SK-N-SH treated with all-trans-retinoic acid at 6 μM for 48 hours (cell line): ENCODE results near the gene TTLL13.

Experiments
- ATAC-seq: fragments of 200-7000 bp; cut with Tn5 transposase; 3 replicates; pipeline ENCODE4 v1.9.1; 2020; ENCODE audit warnings: mild to moderate bottlenecking, moderate library complexity
- ARNTL ChIP-seq: fragments of 450-650 bp; formaldehyde crosslinking; IDR thresholded peaks from 2 replicates; pipeline ENCODE4 v1.5.0; 2020; ENCODE audit warnings: low read depth, mild to moderate bottlenecking, moderate library complexity, borderline replicate concordance
- BACH2 ChIP-seq: fragments of 250-450 bp; sonication (Bioruptor Pico); IDR thresholded peaks from 2 replicates; pipeline ENCODE4 v1.9.0; 2021; ENCODE audit warnings: mild to moderate bottlenecking, borderline replicate concordance
- CSDC2 ChIP-seq: fragments of 250-450 bp; sonication (Bioruptor Pico); IDR thresholded peaks from 2 replicates; pipeline ENCODE4 v1.5.0; 2020; ENCODE audit warnings: mild to moderate bottlenecking, moderate library complexity
- ESRRG ChIP-seq: fragments of 250-450 bp; sonication (Bioruptor Pico); IDR thresholded peaks from 2 replicates; pipeline ENCODE4 v1.6.1; 2021; ENCODE audit warnings: mild to moderate bottlenecking
- GLIS3 ChIP-seq: fragments of 250-450 bp; sonication (Bioruptor Pico); IDR thresholded peaks from 2 replicates; pipeline ENCODE4 v1.5.0; 2020; ENCODE audit warnings: mild to moderate bottlenecking, moderate library complexity
- ISL1 ChIP-seq: fragments of 250-450 bp; sonication (Bioruptor Pico); IDR thresholded peaks from 2 replicates; pipeline ENCODE4 v2.1.2; 2022; ENCODE audit warnings: mild to moderate bottlenecking, moderate library complexity
- OSR1 ChIP-seq: fragments of 250-450 bp; sonication (Bioruptor Pico); IDR thresholded peaks from 2 replicates; pipeline ENCODE4 v1.8.0; 2022; ENCODE audit warnings: moderate library complexity, mild to moderate bottlenecking, inconsistent platforms
- PATZ1 ChIP-seq: fragments of 250-450 bp; sonication (Bioruptor Pico); IDR thresholded peaks from 2 replicates; pipeline ENCODE4 v1.8.0; 2020; ENCODE audit warnings: mild to moderate bottlenecking, moderate library complexity, borderline replicate concordance
- POU6F1 ChIP-seq: fragments of 250-450 bp; sonication (Bioruptor Pico); IDR thresholded peaks from 2 replicates; pipeline ENCODE4 v1.8.0; 2021; ENCODE audit warnings: low read depth, mild to moderate bottlenecking, moderate library complexity, borderline replicate concordance
- PPARA ChIP-seq: fragments of 250-450 bp; sonication (Bioruptor Pico); IDR thresholded peaks from 2 replicates; pipeline ENCODE4 v1.5.0; 2020; ENCODE audit warnings: mild to moderate bottlenecking, borderline replicate concordance
- SNAI2 ChIP-seq: fragments of 250-450 bp; sonication (Bioruptor Pico); IDR thresholded peaks from 2 replicates; pipeline ENCODE4 v1.5.0; 2020; ENCODE audit warnings: mild to moderate bottlenecking, moderate library complexity
- TOX ChIP-seq: fragments of 250-450 bp; sonication (Bioruptor Pico); IDR thresholded peaks from 2 replicates; pipeline ENCODE4 v1.8.0; 2021; ENCODE audit warnings: mild to moderate bottlenecking, moderate library complexity, borderline replicate concordance
- ZC3H10 ChIP-seq: fragments of 250-450 bp; sonication (Bioruptor Pico); IDR thresholded peaks from 2 replicates; pipeline ENCODE4 v1.5.1; 2021; ENCODE audit warnings: mild to moderate bottlenecking, moderate library complexity
- ZFP30 ChIP-seq: fragments of 450-650 bp; formaldehyde crosslinking; IDR thresholded peaks from 2 replicates; pipeline ENCODE4 v1.5.0; 2022; ENCODE audit warnings: mild to moderate bottlenecking, moderate library complexity
- ZNF565 ChIP-seq: fragments of 450-650 bp; formaldehyde crosslinking; conservative IDR thresholded peaks from 2 replicates; pipeline ENCODE4 v1.5.0; 2020; ENCODE audit warnings: low read depth, mild to moderate bottlenecking, moderate library complexity
- ZNF70 ChIP-seq: fragments of 450-650 bp; formaldehyde crosslinking; IDR thresholded peaks from 2 replicates; pipeline ENCODE4 v1.5.0; 2020; ENCODE audit warnings: mild to moderate bottlenecking, moderate library complexity
- ZNF8 ChIP-seq: fragments of 450-650 bp; formaldehyde crosslinking; IDR thresholded peaks from 2 replicates; pipeline ENCODE4 v1.5.0; 2020; ENCODE audit warnings: mild to moderate bottlenecking, moderate library complexity
- TF ChIP-seq, protein P1 (sequence below): fragments of 250-450 bp; sonication (Bioruptor Pico); IDR thresholded peaks from 2 replicates; pipeline ENCODE4 v1.5.1; 2021; ENCODE audit warnings: mild to moderate bottlenecking, moderate library complexity
- TF ChIP-seq, protein P2 (sequence below): fragments of 250-450 bp; sonication (Bioruptor Pico); IDR thresholded peaks from 2 replicates; pipeline ENCODE4 v1.5.1; 2020; ENCODE audit warnings: low read depth, mild to moderate bottlenecking, moderate library complexity
- TF ChIP-seq, protein P3 (sequence below): fragments of 250-450 bp; sonication (Bioruptor Pico); IDR thresholded peaks from 2 replicates; pipeline ENCODE4 v1.5.0; 2020; ENCODE audit warnings: mild to moderate bottlenecking, moderate library complexity

TTLL13 gene

DNA sequence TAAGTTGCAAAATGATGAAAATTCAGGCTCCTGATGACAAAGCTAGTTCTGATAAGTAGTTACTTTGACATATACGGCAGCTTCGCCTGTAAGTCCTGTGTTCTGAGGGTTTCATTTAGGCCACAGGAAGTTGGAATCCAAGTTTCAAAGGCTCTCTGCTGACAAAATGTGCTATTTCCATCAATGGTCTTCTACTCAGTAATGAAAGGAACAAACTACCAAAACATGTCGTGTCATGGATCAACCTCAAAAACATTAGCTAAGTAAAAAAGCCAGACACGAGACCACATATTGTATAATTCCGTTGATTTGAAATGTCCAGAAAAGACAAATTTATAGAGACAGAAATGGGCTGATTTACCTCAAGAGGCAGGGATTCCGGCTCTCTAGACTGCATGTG lies 38.6 kb downstream of the TTLL13 start:
- TF ChIP-seq POU6F1 (CRISPR knock-in tag) (no peak), ZNF8 (CRISPR knock-in tag) (no peak), ESRRG (CRISPR knock-in tag) (no peak), GLIS3 (CRISPR knock-in tag) (no peak), ZFP30 (CRISPR knock-in tag) (no peak), ZNF70 (CRISPR knock-in tag) (no peak), BACH2 (CRISPR knock-in tag) (no peak), ZNF565 (CRISPR knock-in tag) (no peak)
- TF ChIP-seq, protein P1, sequence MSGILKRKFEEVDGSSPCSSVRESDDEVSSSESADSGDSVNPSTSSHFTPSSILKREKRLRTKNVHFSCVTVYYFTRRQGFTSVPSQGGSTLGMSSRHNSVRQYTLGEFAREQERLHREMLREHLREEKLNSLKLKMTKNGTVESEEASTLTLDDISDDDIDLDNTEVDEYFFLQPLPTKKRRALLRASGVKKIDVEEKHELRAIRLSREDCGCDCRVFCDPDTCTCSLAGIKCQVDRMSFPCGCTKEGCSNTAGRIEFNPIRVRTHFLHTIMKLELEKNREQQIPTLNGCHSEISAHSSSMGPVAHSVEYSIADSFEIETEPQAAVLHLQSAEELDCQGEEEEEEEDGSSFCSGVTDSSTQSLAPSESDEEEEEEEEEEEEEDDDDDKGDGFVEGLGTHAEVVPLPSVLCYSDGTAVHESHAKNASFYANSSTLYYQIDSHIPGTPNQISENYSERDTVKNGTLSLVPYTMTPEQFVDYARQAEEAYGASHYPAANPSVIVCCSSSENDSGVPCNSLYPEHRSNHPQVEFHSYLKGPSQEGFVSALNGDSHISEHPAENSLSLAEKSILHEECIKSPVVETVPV (CRISPR knock-in tag), result no peak
- TF ChIP-seq, protein P2, sequence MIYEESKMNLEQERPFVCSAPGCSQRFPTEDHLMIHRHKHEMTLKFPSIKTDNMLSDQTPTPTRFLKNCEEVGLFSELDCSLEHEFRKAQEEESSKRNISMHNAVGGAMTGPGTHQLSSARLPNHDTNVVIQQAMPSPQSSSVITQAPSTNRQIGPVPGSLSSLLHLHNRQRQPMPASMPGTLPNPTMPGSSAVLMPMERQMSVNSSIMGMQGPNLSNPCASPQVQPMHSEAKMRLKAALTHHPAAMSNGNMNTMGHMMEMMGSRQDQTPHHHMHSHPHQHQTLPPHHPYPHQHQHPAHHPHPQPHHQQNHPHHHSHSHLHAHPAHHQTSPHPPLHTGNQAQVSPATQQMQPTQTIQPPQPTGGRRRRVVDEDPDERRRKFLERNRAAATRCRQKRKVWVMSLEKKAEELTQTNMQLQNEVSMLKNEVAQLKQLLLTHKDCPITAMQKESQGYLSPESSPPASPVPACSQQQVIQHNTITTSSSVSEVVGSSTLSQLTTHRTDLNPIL (CRISPR knock-in tag), result no peak
- TF ChIP-seq, protein P3, sequence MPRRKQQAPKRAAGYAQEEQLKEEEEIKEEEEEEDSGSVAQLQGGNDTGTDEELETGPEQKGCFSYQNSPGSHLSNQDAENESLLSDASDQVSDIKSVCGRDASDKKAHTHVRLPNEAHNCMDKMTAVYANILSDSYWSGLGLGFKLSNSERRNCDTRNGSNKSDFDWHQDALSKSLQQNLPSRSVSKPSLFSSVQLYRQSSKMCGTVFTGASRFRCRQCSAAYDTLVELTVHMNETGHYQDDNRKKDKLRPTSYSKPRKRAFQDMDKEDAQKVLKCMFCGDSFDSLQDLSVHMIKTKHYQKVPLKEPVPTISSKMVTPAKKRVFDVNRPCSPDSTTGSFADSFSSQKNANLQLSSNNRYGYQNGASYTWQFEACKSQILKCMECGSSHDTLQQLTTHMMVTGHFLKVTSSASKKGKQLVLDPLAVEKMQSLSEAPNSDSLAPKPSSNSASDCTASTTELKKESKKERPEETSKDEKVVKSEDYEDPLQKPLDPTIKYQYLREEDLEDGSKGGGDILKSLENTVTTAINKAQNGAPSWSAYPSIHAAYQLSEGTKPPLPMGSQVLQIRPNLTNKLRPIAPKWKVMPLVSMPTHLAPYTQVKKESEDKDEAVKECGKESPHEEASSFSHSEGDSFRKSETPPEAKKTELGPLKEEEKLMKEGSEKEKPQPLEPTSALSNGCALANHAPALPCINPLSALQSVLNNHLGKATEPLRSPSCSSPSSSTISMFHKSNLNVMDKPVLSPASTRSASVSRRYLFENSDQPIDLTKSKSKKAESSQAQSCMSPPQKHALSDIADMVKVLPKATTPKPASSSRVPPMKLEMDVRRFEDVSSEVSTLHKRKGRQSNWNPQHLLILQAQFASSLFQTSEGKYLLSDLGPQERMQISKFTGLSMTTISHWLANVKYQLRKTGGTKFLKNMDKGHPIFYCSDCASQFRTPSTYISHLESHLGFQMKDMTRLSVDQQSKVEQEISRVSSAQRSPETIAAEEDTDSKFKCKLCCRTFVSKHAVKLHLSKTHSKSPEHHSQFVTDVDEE (CRISPR knock-in tag), result no peak
- TF ChIP-seq, all 23 proteins: peak for 0
- ATAC-seq, result no peak

DNA sequence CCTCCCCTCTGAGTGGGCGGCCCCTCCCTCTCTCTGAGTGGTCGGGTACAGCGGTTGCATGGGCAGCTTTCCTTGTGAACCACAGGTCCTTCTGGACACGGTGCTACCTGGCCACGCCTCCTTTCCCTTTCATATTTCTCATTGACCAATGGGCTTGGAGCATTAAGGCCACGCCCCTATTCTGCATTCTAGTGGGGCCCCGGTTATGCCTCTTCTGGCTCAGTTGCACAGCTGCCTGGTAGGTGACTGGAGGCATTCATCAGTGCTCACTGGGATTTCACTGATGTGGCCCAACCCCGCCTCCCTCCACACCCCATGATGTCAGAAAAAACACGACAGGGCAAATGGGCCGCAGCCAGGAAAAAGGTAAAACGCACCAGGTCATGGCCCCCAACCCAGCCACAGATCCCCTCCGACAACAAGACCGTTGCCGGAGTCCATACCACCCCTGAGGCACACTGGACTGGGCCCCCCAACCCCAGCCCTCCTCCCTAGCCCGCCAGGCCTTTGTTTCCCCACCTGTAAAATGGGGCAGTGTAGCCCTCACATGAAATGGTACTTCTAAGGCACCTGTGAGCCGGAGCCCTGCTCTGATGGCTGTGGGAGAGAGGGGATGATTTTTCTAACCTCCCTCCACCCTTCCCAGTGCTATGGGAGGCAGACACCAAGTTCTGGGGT lies 42.5 kb downstream of the TTLL13 start:
- ATAC-seq, result no peak
- no peak for TF ChIP-seq OSR1 (CRISPR knock-in tag)

- ATAC-seq, result peak; percentile 56
These were observed 43.9 kb downstream of the TTLL13 start for GRCh38 chr15:90293040-90293810.

DNA sequence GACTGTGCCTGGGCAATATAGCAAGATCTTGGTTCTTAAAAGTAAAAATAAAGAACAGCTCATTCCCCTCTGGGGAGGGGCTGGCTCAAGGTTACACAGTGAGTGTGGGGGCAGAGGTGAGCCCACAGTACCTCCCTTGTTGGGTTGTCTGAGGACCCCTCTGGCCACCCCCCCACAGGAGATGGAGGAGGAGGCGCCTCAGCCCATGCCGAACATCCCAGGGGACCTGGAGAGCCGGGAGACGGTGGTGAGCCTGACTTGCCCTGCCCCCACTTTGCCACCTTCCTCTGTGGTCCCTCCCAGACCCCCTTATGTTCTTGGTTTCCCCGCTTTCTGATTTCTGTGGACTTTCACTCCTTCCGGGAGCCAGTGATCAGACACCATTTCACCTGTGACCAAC lies 44.8 kb downstream of the TTLL13 start:
- no peak for ATAC-seq
- TF ChIP-seq, protein P3 (CRISPR knock-in tag), result no peak
- TF ChIP-seq ESRRG (CRISPR knock-in tag), result no peak
- no peak for TF ChIP-seq ISL1
- no peak for TF ChIP-seq GLIS3 (CRISPR knock-in tag)
- no peak for TF ChIP-seq TOX (CRISPR knock-in tag)
- TF ChIP-seq BACH2 (CRISPR knock-in tag), result no peak
- no peak for TF ChIP-seq ZC3H10 (CRISPR knock-in tag)
- TF ChIP-seq PATZ1 (CRISPR knock-in tag), result no peak
- no peak for TF ChIP-seq CSDC2
- TF ChIP-seq ZNF565 (CRISPR knock-in tag), result no peak
- no peak for TF ChIP-seq ZNF70 (CRISPR knock-in tag)
- no peak for TF ChIP-seq POU6F1 (CRISPR knock-in tag)
- TF ChIP-seq SNAI2 (CRISPR knock-in tag), result no peak
- TF ChIP-seq PPARA (CRISPR knock-in tag), result no peak
- no peak for TF ChIP-seq ZFP30 (CRISPR knock-in tag)
- no peak for TF ChIP-seq ARNTL (CRISPR knock-in tag)
